Measurements from ENCODE around the gene KLK1.

DNA sequence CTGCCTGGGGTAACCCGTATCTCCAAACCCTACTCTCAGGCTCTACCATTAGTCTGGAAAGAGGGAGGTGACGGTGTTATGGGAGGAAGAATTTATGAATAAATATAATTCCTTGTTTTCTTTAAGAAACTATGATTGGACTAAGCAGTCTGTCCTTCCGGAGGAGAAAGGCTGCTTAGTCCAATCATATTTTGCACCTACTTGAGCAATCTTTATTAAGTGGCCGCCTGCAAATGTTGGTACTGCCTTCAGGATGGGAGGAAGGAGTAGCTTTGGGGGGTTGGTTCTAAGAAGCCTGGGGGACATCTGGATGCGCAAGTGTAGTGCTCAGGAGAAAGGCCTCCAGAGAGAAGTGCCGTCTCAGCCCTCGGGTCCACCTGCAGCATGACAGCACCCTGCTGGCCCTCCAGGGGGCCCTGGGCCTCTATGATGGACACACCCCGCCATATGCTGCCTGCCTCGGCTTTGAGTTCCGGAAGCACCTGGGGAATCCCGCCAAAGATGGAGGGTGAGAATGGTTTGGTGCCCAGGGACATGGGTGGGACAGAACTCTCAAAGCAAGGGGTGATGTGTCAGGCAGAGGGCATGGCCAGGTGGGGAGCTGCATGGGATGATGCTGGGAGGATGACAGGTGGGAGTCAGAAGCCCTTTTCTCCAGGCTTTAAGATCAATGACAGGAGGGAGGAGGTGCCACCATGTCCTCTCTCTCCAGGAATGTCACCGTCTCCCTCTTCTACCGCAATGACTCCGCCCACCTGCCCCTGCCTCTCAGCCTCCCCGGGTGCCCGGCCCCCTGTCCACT, 29.3 kb downstream of the KLK1 start:
- TF ChIP-seq, protein P1, sequence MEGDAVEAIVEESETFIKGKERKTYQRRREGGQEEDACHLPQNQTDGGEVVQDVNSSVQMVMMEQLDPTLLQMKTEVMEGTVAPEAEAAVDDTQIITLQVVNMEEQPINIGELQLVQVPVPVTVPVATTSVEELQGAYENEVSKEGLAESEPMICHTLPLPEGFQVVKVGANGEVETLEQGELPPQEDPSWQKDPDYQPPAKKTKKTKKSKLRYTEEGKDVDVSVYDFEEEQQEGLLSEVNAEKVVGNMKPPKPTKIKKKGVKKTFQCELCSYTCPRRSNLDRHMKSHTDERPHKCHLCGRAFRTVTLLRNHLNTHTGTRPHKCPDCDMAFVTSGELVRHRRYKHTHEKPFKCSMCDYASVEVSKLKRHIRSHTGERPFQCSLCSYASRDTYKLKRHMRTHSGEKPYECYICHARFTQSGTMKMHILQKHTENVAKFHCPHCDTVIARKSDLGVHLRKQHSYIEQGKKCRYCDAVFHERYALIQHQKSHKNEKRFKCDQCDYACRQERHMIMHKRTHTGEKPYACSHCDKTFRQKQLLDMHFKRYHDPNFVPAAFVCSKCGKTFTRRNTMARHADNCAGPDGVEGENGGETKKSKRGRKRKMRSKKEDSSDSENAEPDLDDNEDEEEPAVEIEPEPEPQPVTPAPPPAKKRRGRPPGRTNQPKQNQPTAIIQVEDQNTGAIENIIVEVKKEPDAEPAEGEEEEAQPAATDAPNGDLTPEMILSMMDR (conservative IDR thresholded peaks at IDR 0.05 in 1 of 2, IDR thresholded peaks at IDR 0.05 in 1 of 2; ENCODE audit: low read depth in 1 of 2, low read length in 2 of 2), result no peak
- TF ChIP-seq EZH2 (IDR thresholded peaks at IDR 0.05; ENCODE audit: low read length, missing control alignments), result no peak
